ENCODE data around the gene DTX1. TPM values are rescaled to one million over a fixed set of nuclear protein-coding genes. Genes with fewer than 3 reads are reported as not detected.

Gene DTX1
- polyA plus RNA-seq, 1 donor (not counting 4 experiments of a cell fraction or from before 2014, with no cell fraction given) = not detected

- Histone ChIP-seq H3K9ac (ENCODE audit: control insufficient read depth, extremely low read depth, insufficient read depth, low read length) (no peak overlapping the region), H3K27ac (ENCODE audit: control insufficient read depth, insufficient read depth, low read length) (no peak overlapping the region), H3K9me3 (ENCODE audit: control insufficient read depth, low read depth, low read length) (no peaks in the 10 kb centered on the region), H2AFZ (ENCODE audit: control insufficient read depth, low read length) (no peak overlapping the region), H4K20me1 (ENCODE audit: control insufficient read depth, extremely low read depth, insufficient read depth, low read length) (no peaks in the 10 kb centered on the region), H3K79me2 (ENCODE audit: control insufficient read depth, insufficient read depth, low read length) (no peaks in the 10 kb centered on the region), H3K36me3 (ENCODE audit: control insufficient read depth in 2 of 2, extremely low read depth in 1 of 2, insufficient read depth in 2 of 2, low read length in 2 of 2) (no peaks in the 10 kb centered on the region), H3K4me1 (ENCODE audit: control insufficient read depth, extremely low read depth, insufficient read depth, low read length) (no peaks in the 10 kb centered on the region), H3K9me1 (ENCODE audit: control insufficient read depth, extremely low read depth, insufficient read depth, low read length) (no peaks in the 10 kb centered on the region), H3K4me2 (ENCODE audit: control insufficient read depth, extremely low read depth, insufficient read depth, low read depth, low read length) (peak overlapping the region; percentile 19), H3K4me3 (ENCODE audit: control insufficient read depth in 2 of 3, extremely low read depth in 1 of 3, insufficient read depth in 2 of 3, low read depth in 1 of 3, low read length in 3 of 3) (no peak overlapping the region), H3K27me3 (ENCODE audit: control insufficient read depth, extremely low read depth, insufficient read depth, low read length) (peaks cover 19% of the 10 kb centered on the region)
- dilution Hi-C loops (cut with MboI; ENCODE audit: extremely low pct_ligation_motif_present, low sequenced_read_pairs) = no loop called here
- no peak for FAIRE-seq
- no peak for TF ChIP-seq CTCF (optimal IDR thresholded peaks at IDR 0.05 in 1 of 3, IDR thresholded peaks at IDR 0.05 in 1 of 3, conservative IDR thresholded peaks at IDR 0.05 in 1 of 3; ENCODE audit: extremely low read depth in 1 of 3, insufficient read depth in 2 of 3, low read length in 3 of 3)
- TF ChIP-seq EZH2 (IDR thresholded peaks at IDR 0.05; ENCODE audit: low read length) = no peak
- no peak for DNase-seq (ENCODE audit: low read depth, low spot score)
These were observed 79.8 kb downstream of the DTX1 start for GRCh38 chr12:113136128-113136989.

- no peak overlapping the region for H3K4me3 ChIP-seq (ENCODE audit: control insufficient read depth in 2 of 3, extremely low read depth in 1 of 3, insufficient read depth in 2 of 3, low read depth in 1 of 3, low read length in 3 of 3)
- dilution Hi-C loops (cut with MboI; ENCODE audit: extremely low pct_ligation_motif_present, low sequenced_read_pairs) = no loop called here
- H2AFZ ChIP-seq (ENCODE audit: control insufficient read depth, low read length) = no peak overlapping the region
- H3K9me1 ChIP-seq (ENCODE audit: control insufficient read depth, extremely low read depth, insufficient read depth, low read length) = no peaks in the 10 kb centered on the region
- H3K79me2 ChIP-seq (ENCODE audit: control insufficient read depth, insufficient read depth, low read length) = no peaks in the 10 kb centered on the region
- no peaks in the 10 kb centered on the region for H4K20me1 ChIP-seq (ENCODE audit: control insufficient read depth, extremely low read depth, insufficient read depth, low read length)
- no peak for DNase-seq (ENCODE audit: low read depth, low spot score)
- H3K9me3 ChIP-seq (ENCODE audit: control insufficient read depth, low read depth, low read length) = no peaks in the 10 kb centered on the region
- no peak overlapping the region for H3K9ac ChIP-seq (ENCODE audit: control insufficient read depth, extremely low read depth, insufficient read depth, low read length)
- H3K4me2 ChIP-seq (ENCODE audit: control insufficient read depth, extremely low read depth, insufficient read depth, low read depth, low read length) = no peak overlapping the region
- H3K27ac ChIP-seq (ENCODE audit: control insufficient read depth, insufficient read depth, low read length) = no peak overlapping the region
- TF ChIP-seq EZH2 (IDR thresholded peaks at IDR 0.05; ENCODE audit: low read length) (no peak), CTCF (optimal IDR thresholded peaks at IDR 0.05 in 1 of 3, IDR thresholded peaks at IDR 0.05 in 1 of 3, conservative IDR thresholded peaks at IDR 0.05 in 1 of 3; ENCODE audit: extremely low read depth in 1 of 3, insufficient read depth in 2 of 3, low read length in 3 of 3) (no peak)
- peaks cover 19% of the 10 kb centered on the region for H3K27me3 ChIP-seq (ENCODE audit: control insufficient read depth, extremely low read depth, insufficient read depth, low read length)
- H3K4me1 ChIP-seq (ENCODE audit: control insufficient read depth, extremely low read depth, insufficient read depth, low read length) = no peaks in the 10 kb centered on the region
- no peaks in the 10 kb centered on the region for H3K36me3 ChIP-seq (ENCODE audit: control insufficient read depth in 2 of 2, extremely low read depth in 1 of 2, insufficient read depth in 2 of 2, low read length in 2 of 2)
- no peak for FAIRE-seq
These were observed 80.5 kb downstream of the DTX1 start for GRCh38 chr12:113136990-113137511.

All from keratinocyte (primary cell).